Loucy (cell line): Measurements from ENCODE around the gene MOGAT3.

Experiments
- H2AFZ ChIP-seq: fragments of 200-600 bp; sonication (generic); 2 replicates; pipeline ENCODE4 v1.6.0; 2016; ENCODE audit warnings: antibody characterized with exemption, mild to moderate bottlenecking, low read length, moderate library complexity
- H3F3A ChIP-seq: fragments of 200-600 bp; 2 replicates; pipeline ENCODE4 v1.6.0; 2016; ENCODE audit warnings: antibody characterized with exemption, low read depth, mild to moderate bottlenecking
- H3K27me3 ChIP-seq: fragments of 200-600 bp; sonication (generic); 2 replicates; pipeline ENCODE4 v1.6.1; 2014; ENCODE audit warnings: low read length, mild to moderate bottlenecking; ENCODE audit not compliant: insufficient read depth, poor library complexity, severe bottlenecking
- H3K36me3 ChIP-seq: fragments of 200-600 bp; sonication (generic); 2 replicates; pipeline ENCODE4 v1.6.1; 2016; ENCODE audit warnings: low read length; ENCODE audit not compliant: insufficient read depth
- H3K4me1 ChIP-seq: fragments of 200-600 bp; sonication (generic); 2 replicates; pipeline ENCODE4 v1.5.1; 2014; ENCODE audit warnings: low read length, mild to moderate bottlenecking; ENCODE audit not compliant: insufficient read depth, poor library complexity, severe bottlenecking
- H3K4me2 ChIP-seq: fragments of 200-600 bp; sonication (generic); 2 replicates; pipeline ENCODE4 v1.6.0; 2014; ENCODE audit warnings: antibody characterized with exemption, low read length, low read depth, mild to moderate bottlenecking; ENCODE audit not compliant: poor library complexity, severe bottlenecking
- H3K4me3 ChIP-seq: fragments of 200-600 bp; sonication (generic); 2 replicates; pipeline ENCODE4 v1.5.1; 2014; ENCODE audit warnings: low read length, mild to moderate bottlenecking, mixed read lengths; ENCODE audit not compliant: poor library complexity, severe bottlenecking
- H3K79me2 ChIP-seq: fragments of 200-600 bp; sonication (generic); 2 replicates; pipeline ENCODE4 v1.6.1; 2014; ENCODE audit warnings: low read length; ENCODE audit not compliant: insufficient read depth
- H3K9ac ChIP-seq: fragments of 200-600 bp; sonication (generic); 2 replicates; pipeline ENCODE4 v1.6.0; 2014; ENCODE audit warnings: mild to moderate bottlenecking, low read depth, low read length, moderate library complexity; ENCODE audit not compliant: poor library complexity, severe bottlenecking
- H3K9me2 ChIP-seq: fragments of 200-600 bp; sonication (generic); replicated peaks from 2 replicates; pipeline ENCODE4 v1.6.1; 2016; ENCODE audit warnings: low read depth, low read length, mixed read lengths
- H3K9me3 ChIP-seq: fragments of 200-600 bp; sonication (generic); 2 replicates; pipeline ENCODE4 v1.6.1; 2014; ENCODE audit warnings: mild to moderate bottlenecking, antibody characterized with exemption, low read length, low read depth; ENCODE audit not compliant: insufficient read depth
- H4K20me1 ChIP-seq: fragments of 200-600 bp; sonication (generic); 2 replicates; pipeline ENCODE4 v1.6.0; 2014; ENCODE audit warnings: antibody characterized with exemption, low read length, mild to moderate bottlenecking; ENCODE audit not compliant: insufficient read depth, poor library complexity, severe bottlenecking
- CTCF ChIP-seq: fragments of 200-600 bp; sonication (generic); conservative IDR thresholded peaks from 2 replicates; pipeline ENCODE4 v1.5.1; 2014; ENCODE audit warnings: mild to moderate bottlenecking, antibody characterized with exemption, low read length
- EZH2phosphoT487 ChIP-seq: fragments of 200-600 bp; IDR thresholded peaks from 2 replicates; pipeline ENCODE4 v1.6.1; 2018; ENCODE audit warnings: antibody characterized with exemption, mild to moderate bottlenecking, moderate library complexity, borderline replicate concordance

Gene MOGAT3

GRCh38 chr7:101189109-101189508, 11.7 kb downstream of the MOGAT3 start:
- TF ChIP-seq CTCF = no peak
- no peak for TF ChIP-seq EZH2phosphoT487
- no peaks in the 10 kb centered on the region for H4K20me1 ChIP-seq
- no peaks in the 10 kb centered on the region for H3K9me2 ChIP-seq
- H3K4me2 ChIP-seq = no peak overlapping the region
- H3K36me3 ChIP-seq = no peaks in the 10 kb centered on the region
- no peak overlapping the region for H2AFZ ChIP-seq
- H3K4me1 ChIP-seq = peaks cover 2% of the 10 kb centered on the region
- H3K9me3 ChIP-seq = no peaks in the 10 kb centered on the region
- H3K4me3 ChIP-seq = no peak overlapping the region
- no peaks in the 10 kb centered on the region for H3K27me3 ChIP-seq
- H3K79me2 ChIP-seq = no peaks in the 10 kb centered on the region
- no peaks in the 10 kb centered on the region for H3F3A ChIP-seq
- H3K9ac ChIP-seq = no peak overlapping the region

GRCh38 chr7:101186844-101187428, 13.9 kb downstream of the MOGAT3 start:
- TF ChIP-seq CTCF (no peak), EZH2phosphoT487 (no peak)
- no peak overlapping the region for H2AFZ ChIP-seq
- H3K27me3 ChIP-seq = no peaks in the 10 kb centered on the region

GRCh38 chr7:101186194-101186593, 14.6 kb downstream of the MOGAT3 start:
- Histone ChIP-seq H3K27me3 (no peaks in the 10 kb centered on the region), H3K79me2 (no peaks in the 10 kb centered on the region)
- TF ChIP-seq CTCF (no peak), EZH2phosphoT487 (no peak)

More at GRCh38 chr7:101186844-101187428, 13.9 kb downstream of the MOGAT3 start:
- H3K9ac ChIP-seq = no peak overlapping the region
- no peaks in the 10 kb centered on the region for H3K79me2 ChIP-seq
- H4K20me1 ChIP-seq = no peaks in the 10 kb centered on the region
- H3K9me2 ChIP-seq = no peaks in the 10 kb centered on the region
- H3K4me3 ChIP-seq = no peak overlapping the region
- H3F3A ChIP-seq = no peaks in the 10 kb centered on the region
- H3K36me3 ChIP-seq = no peaks in the 10 kb centered on the region
- H3K4me1 ChIP-seq = no peaks in the 10 kb centered on the region
- H3K4me2 ChIP-seq = no peak overlapping the region
- H3K9me3 ChIP-seq = no peaks in the 10 kb centered on the region

More at GRCh38 chr7:101186194-101186593, 14.6 kb downstream of the MOGAT3 start:
- Histone ChIP-seq H3F3A (no peaks in the 10 kb centered on the region), H3K36me3 (no peaks in the 10 kb centered on the region), H3K9ac (no peak overlapping the region), H3K9me2 (no peaks in the 10 kb centered on the region), H3K4me2 (no peak overlapping the region), H3K4me3 (no peak overlapping the region), H3K4me1 (no peaks in the 10 kb centered on the region), H3K9me3 (no peaks in the 10 kb centered on the region), H4K20me1 (no peaks in the 10 kb centered on the region), H2AFZ (no peak overlapping the region)
